PC-3 (cell line): ENCODE data around the gene LIMS1. TPM values are rescaled to one million over a fixed set of nuclear protein-coding genes. Genes with fewer than 3 reads are reported as not detected.

Experiments
- ATAC-seq: fragments of 200-7000 bp; cut with Tn5 transposase; 2 replicates; pipeline ENCODE4 v1.9.1; 2020; ENCODE audit warnings: mild to moderate bottlenecking, moderate library complexity
- BruUV-seq: library from RNA; stranded (reverse); fragments of 400-500 nt; replicated peaks from 2 replicates; lab custom pipeline; 2021; lab: Mats Ljungman, UMichigan
- CTCF ChIA-PET: fragments of 300-600 bp; sonication (Branson Sonifier 250); formaldehyde crosslinking; loops from one replicate; lab custom pipeline; 2022; ENCODE audit warnings: antibody characterized with exemption; lab: Charles Lee
- POLR2A ChIA-PET: fragments of 300-600 bp; sonication (Branson Sonifier 250); formaldehyde crosslinking; loops from one replicate; lab custom pipeline; 2022; ENCODE audit warnings: antibody characterized with exemption; ENCODE audit not compliant: unreplicated experiment; lab: Charles Lee
- DNase-seq: peaks from one replicate; pipeline ENCODE4 v3.0.0-alpha.2; 2015
- H2AFZ ChIP-seq: fragments of 300-600 bp; sonication (generic); 2 replicates; pipeline ENCODE4 v1.6.0; 2016; ENCODE audit warnings: antibody characterized with exemption, low read length
- H3F3A ChIP-seq: fragments of 300-600 bp; sonication (generic); one replicate; pipeline ENCODE4 v1.6.0; 2017; ENCODE audit warnings: antibody characterized with exemption, low read length, control low read depth, mild to moderate bottlenecking; ENCODE audit not compliant: unreplicated experiment
- H3K27ac ChIP-seq: fragments of 300-600 bp; sonication (generic); 2 replicates; pipeline ENCODE4 v1.5.1; 2016; ENCODE audit warnings: mild to moderate bottlenecking, low read length
- H3K27me3 ChIP-seq: fragments of 300-600 bp; sonication (generic); 2 replicates; pipeline ENCODE4 v1.6.1; 2016; ENCODE audit warnings: low read length, mixed read lengths
- H3K36me3 ChIP-seq: fragments of 300-600 bp; sonication (generic); 2 replicates; pipeline ENCODE4 v1.6.1; 2016; ENCODE audit warnings: low read depth, mixed run types, low read length, mixed read lengths
- H3K4me1 ChIP-seq: fragments of 300-600 bp; sonication (generic); 2 replicates; pipeline ENCODE4 v1.5.1; 2016; ENCODE audit warnings: low read length; ENCODE audit not compliant: insufficient read depth
- H3K4me2 ChIP-seq: fragments of 300-600 bp; sonication (generic); 2 replicates; pipeline ENCODE4 v1.6.0; 2016; ENCODE audit warnings: low read length
- H3K4me3 ChIP-seq: fragments of 300-600 bp; sonication (generic); 2 replicates; pipeline ENCODE4 v1.5.1; 2016; ENCODE audit warnings: mild to moderate bottlenecking, low read length, mixed read lengths
- H3K79me2 ChIP-seq: fragments of 300-600 bp; sonication (generic); 2 replicates; pipeline ENCODE4 v1.6.1; 2017; ENCODE audit warnings: low read length, mixed read lengths
- H3K9ac ChIP-seq: fragments of 300-600 bp; sonication (generic); 2 replicates; pipeline ENCODE4 v1.6.0; 2016; ENCODE audit warnings: mild to moderate bottlenecking, low read length
- H3K9me2 ChIP-seq: fragments of 300-600 bp; sonication (generic); replicated peaks from 2 replicates; pipeline ENCODE4 v1.6.1; 2016; ENCODE audit warnings: mixed run types, low read length, mixed read lengths
- H3K9me3 ChIP-seq: fragments of 300-600 bp; sonication (generic); 2 replicates; pipeline ENCODE4 v1.6.1; 2016; ENCODE audit warnings: low read length, mixed read lengths
- H4K20me1 ChIP-seq: fragments of 300-600 bp; sonication (generic); 2 replicates; pipeline ENCODE4 v1.6.1; 2016; ENCODE audit warnings: low read length, mixed read lengths
- EZH2 ChIP-seq: fragments of 300-600 bp; sonication (generic); IDR thresholded peaks from one replicate; pipeline ENCODE4 v1.6.1; 2017; ENCODE audit warnings: antibody characterized with exemption, mild to moderate bottlenecking, low read length; ENCODE audit not compliant: unreplicated experiment
- EZH2phosphoT487 ChIP-seq: fragments of 300-600 bp; sonication (generic); IDR thresholded peaks from 2 replicates; pipeline ENCODE4 v1.6.1; 2018; ENCODE audit warnings: mild to moderate bottlenecking, antibody characterized with exemption, low read length, borderline replicate concordance
- intact Hi-C: fragments of 100-400 bp; cut with micrococcal nuclease; formaldehyde crosslinking; loops from 2 replicates; pipeline ENCODE4 v1.9.0; 2023
- total RNA-seq: library from RNA; depleted of rRNA; stranded (reverse); fragments of >200 nt; gene quantifications from 2 replicates; pipeline ENCODE4 v1.2.3, GENCODE V29; 2014
- TF ChIP-seq, protein P1 (sequence below): fragments of 300-600 bp; sonication (generic); conservative IDR thresholded peaks from 2 replicates; pipeline ENCODE4 v1.5.1; 2017; ENCODE audit warnings: antibody characterized with exemption, low read depth, mild to moderate bottlenecking, low read length

The LIMS1 gene
- total RNA-seq, 1 experiment from 2014 or later: 58.9 TPM

DNA sequence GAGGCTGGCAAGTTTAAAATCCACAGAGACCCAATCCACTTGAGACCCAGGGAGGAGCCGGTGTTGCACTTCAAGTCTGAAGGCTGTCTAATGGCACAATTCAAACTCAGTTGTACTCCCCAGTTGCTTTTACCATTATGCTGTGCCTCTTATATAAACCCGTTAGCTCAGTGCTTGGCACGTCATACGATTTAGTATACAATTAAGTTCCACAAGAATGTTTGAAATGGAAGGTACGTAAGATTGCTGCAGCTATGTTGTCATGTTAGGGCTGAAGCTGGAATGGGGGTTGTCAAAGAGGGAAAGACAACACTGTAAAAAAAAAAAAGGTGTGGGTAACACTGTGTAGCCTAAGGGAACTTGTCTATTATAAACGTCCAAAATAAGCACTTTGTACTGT, 30.2 kb downstream of the LIMS1 start:
- Histone ChIP-seq H3K9ac (no peak overlapping the region), H3K36me3 (no peaks in the 10 kb centered on the region), H3K9me2 (no peaks in the 10 kb centered on the region), H2AFZ (no peak overlapping the region), H3K4me3 (no peak overlapping the region), H3K27me3 (no peaks in the 10 kb centered on the region), H3K4me1 (0 out of 2 replicates have a peak, but pooled peaks cover 8% of the 10 kb centered on the region), H3K27ac (no peak overlapping the region), H3K9me3 (no peaks in the 10 kb centered on the region), H3K4me2 (no peak overlapping the region), H3K79me2 (peaks cover 36% of the 10 kb centered on the region), H3F3A (no peaks in the 10 kb centered on the region), H4K20me1 (no peaks in the 10 kb centered on the region)
- TF ChIP-seq, protein P1, sequence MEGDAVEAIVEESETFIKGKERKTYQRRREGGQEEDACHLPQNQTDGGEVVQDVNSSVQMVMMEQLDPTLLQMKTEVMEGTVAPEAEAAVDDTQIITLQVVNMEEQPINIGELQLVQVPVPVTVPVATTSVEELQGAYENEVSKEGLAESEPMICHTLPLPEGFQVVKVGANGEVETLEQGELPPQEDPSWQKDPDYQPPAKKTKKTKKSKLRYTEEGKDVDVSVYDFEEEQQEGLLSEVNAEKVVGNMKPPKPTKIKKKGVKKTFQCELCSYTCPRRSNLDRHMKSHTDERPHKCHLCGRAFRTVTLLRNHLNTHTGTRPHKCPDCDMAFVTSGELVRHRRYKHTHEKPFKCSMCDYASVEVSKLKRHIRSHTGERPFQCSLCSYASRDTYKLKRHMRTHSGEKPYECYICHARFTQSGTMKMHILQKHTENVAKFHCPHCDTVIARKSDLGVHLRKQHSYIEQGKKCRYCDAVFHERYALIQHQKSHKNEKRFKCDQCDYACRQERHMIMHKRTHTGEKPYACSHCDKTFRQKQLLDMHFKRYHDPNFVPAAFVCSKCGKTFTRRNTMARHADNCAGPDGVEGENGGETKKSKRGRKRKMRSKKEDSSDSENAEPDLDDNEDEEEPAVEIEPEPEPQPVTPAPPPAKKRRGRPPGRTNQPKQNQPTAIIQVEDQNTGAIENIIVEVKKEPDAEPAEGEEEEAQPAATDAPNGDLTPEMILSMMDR: no peak
- TF ChIP-seq EZH2: no peak
- TF ChIP-seq EZH2phosphoT487: no peak
- no peak for ATAC-seq
- CTCF ChIA-PET: no interaction called here
- no peak for DNase-seq
- BruUV-seq: no TSS peak
- POLR2A ChIA-PET: no interaction called here
- intact Hi-C loops: no loop called here

DNA sequence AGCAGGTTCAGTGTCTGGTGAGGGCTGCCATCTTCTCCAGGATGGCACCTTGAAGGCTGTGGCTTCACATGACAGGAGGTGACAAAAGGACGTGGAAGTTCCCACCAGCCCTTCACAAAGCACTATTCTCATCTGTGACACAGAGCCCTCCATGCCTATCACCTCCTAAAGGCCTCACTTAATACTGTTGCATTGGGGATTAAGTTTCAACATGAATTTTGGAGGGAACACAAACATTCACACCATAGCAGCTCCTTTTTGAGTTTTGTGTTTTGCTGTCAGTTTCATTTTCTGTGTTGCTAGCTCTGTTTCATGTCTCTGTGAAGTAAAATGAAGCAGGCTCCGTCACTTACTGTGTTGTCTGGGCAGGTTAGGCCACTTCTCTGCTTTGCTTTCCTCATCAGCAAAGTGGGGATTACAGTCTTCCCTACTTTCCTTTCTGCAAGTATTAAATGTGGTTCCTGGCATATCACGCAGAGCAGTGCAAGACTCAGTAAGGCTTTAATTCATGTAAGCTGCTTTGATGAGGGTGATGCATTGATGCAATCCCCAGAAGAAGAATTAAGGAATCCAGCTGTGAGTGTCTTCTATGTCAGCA, 31.6 kb downstream of the LIMS1 start:
- Histone ChIP-seq H3K9ac (no peak overlapping the region), H3K79me2 (peaks cover 33% of the 10 kb centered on the region)
- POLR2A ChIA-PET: no interaction called here

GRCh38 chr2:108570416-108570815, 36.1 kb downstream of the LIMS1 start:
- Histone ChIP-seq H2AFZ (no peak overlapping the region), H3K4me3 (peak overlapping the region; percentile 33; the same call in 1 of the 2 replicates), H3K9me2 (no peaks in the 10 kb centered on the region), H3K36me3 (no peaks in the 10 kb centered on the region), H3K4me2 (peak overlapping the region; percentile 62), H3K27ac (peak overlapping the region; percentile 48), H3F3A (no peaks in the 10 kb centered on the region), H3K9ac (no peak overlapping the region), H3K27me3 (no peaks in the 10 kb centered on the region), H3K9me3 (no peaks in the 10 kb centered on the region), H3K4me1 (peaks cover 55% of the 10 kb centered on the region), H3K79me2 (peaks cover 71% of the 10 kb centered on the region), H4K20me1 (peaks cover 5% of the 10 kb centered on the region; the same call in 1 of the 2 replicates)
- intact Hi-C loops: loop anchor here (2.0 kb wide), 1 partner anchor 36 kb away; the partner anchor contains the start of gene LIMS1
- ATAC-seq (peak; percentile 89), DNase-seq (peak; percentile 86)
- ChIA-PET POLR2A (interaction anchor here (0.6 to 0.7 kb wide), 2 partner anchors 33 to 376 kb away, joined by 3 to 4 read pairs; no protein-coding TSS in a partner anchor), CTCF (interaction anchor here (1.6 kb wide), 1 partner anchor 14 kb away, joined by 4 read pairs; no protein-coding TSS in a partner anchor)
- TF ChIP-seq EZH2: no peak
- no TSS peak for BruUV-seq

More for the DNA sequence above, 31.6 kb downstream of the LIMS1 start:
- CTCF ChIA-PET: no interaction called here
- no peak for TF ChIP-seq EZH2
- no peak overlapping the region for H3K4me2 ChIP-seq
- H3K9me2 ChIP-seq: no peaks in the 10 kb centered on the region
- no peaks in the 10 kb centered on the region for H3K9me3 ChIP-seq
- no peak overlapping the region for H3K27ac ChIP-seq
- H3K27me3 ChIP-seq: no peaks in the 10 kb centered on the region
- H4K20me1 ChIP-seq: no peaks in the 10 kb centered on the region
- DNase-seq (no peak), ATAC-seq (no peak)
- no peaks in the 10 kb centered on the region for H3F3A ChIP-seq
- intact Hi-C loops: no loop called here
- no peaks in the 10 kb centered on the region for H3K36me3 ChIP-seq
- BruUV-seq: no TSS peak
- H3K4me1 ChIP-seq: peaks cover 18% of the 10 kb centered on the region
- H3K4me3 ChIP-seq: no peak overlapping the region
- no peak overlapping the region for H2AFZ ChIP-seq
